Osteoblast (primary cell): Measurements from ENCODE around the gene ARL16. TPM values are rescaled to one million over a fixed set of nuclear protein-coding genes. Genes with fewer than 3 reads are reported as not detected.

ENCODE experiments used
- DNase-seq: peaks from one replicate; pipeline ENCODE4 v3.0.0; 2011; ENCODE audit warnings: low spot score, mixed read lengths; ENCODE audit not compliant: insufficient read length; ENCODE audit errors: missing footprints
- H2AFZ ChIP-seq: 2 replicates; pipeline ENCODE4 v1.6.0; 2011; ENCODE audit warnings: mild to moderate bottlenecking, low read length
- H3K27ac ChIP-seq: 2 replicates; pipeline ENCODE4 v1.5.1; 2011; ENCODE audit warnings: mild to moderate bottlenecking, low read depth, low read length, moderate library complexity
- H3K27me3 ChIP-seq: 2 replicates; pipeline ENCODE4 v1.6.0; 2012; ENCODE audit warnings: mild to moderate bottlenecking, control low read depth, inconsistent platforms, low read length, moderate library complexity; ENCODE audit not compliant: insufficient read depth
- H3K36me3 ChIP-seq: 2 replicates; pipeline ENCODE4 v1.5.1; 2011; ENCODE audit warnings: mild to moderate bottlenecking, low read length, control low read depth, moderate library complexity; ENCODE audit not compliant: insufficient read depth
- H3K4me1 ChIP-seq: 2 replicates; pipeline ENCODE4 v1.5.1; 2011; ENCODE audit warnings: mild to moderate bottlenecking, low read length, control low read depth, moderate library complexity; ENCODE audit not compliant: insufficient read depth
- H3K4me2 ChIP-seq: 2 replicates; pipeline ENCODE4 v1.6.0; 2011; ENCODE audit warnings: mild to moderate bottlenecking, low read length; ENCODE audit not compliant: insufficient read depth
- H3K4me3 ChIP-seq: fragments of 200-600 bp; sonication (generic); 3 replicates; pipeline ENCODE4 v1.5.1; 2012; ENCODE audit warnings: mild to moderate bottlenecking, low read length, inconsistent platforms; ENCODE audit not compliant: insufficient read depth
- H3K79me2 ChIP-seq: 2 replicates; pipeline ENCODE4 v1.6.0; 2012; ENCODE audit warnings: mild to moderate bottlenecking, low read length, control low read depth, inconsistent platforms; ENCODE audit not compliant: insufficient read depth
- H3K9me3 ChIP-seq: 2 replicates; pipeline ENCODE4 v1.5.1; 2011; ENCODE audit warnings: low read depth, low read length, control low read depth
- H4K20me1 ChIP-seq: 2 replicates; pipeline ENCODE4 v1.6.0; 2012; ENCODE audit warnings: mild to moderate bottlenecking, low read length, control low read depth; ENCODE audit not compliant: insufficient read depth
- total RNA-seq: library from RNA; depleted of rRNA; stranded (reverse); fragments of >200 nt; gene quantifications from 2 replicates; pipeline ENCODE4 v1.2.3, GENCODE V29; 2012
- TF ChIP-seq, protein P1 (sequence below): IDR thresholded peaks from 2 replicates; pipeline ENCODE4 v1.5.1; 2011; ENCODE audit warnings: mild to moderate bottlenecking, low read depth, low read length, moderate library complexity; ENCODE audit errors: extremely low read depth

ARL16 gene, protein sequence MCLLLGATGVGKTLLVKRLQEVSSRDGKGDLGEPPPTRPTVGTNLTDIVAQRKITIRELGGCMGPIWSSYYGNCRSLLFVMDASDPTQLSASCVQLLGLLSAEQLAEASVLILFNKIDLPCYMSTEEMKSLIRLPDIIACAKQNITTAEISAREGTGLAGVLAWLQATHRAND
- 24.5 and 26.1 TPM in 2 replicates for total RNA-seq

DNA sequence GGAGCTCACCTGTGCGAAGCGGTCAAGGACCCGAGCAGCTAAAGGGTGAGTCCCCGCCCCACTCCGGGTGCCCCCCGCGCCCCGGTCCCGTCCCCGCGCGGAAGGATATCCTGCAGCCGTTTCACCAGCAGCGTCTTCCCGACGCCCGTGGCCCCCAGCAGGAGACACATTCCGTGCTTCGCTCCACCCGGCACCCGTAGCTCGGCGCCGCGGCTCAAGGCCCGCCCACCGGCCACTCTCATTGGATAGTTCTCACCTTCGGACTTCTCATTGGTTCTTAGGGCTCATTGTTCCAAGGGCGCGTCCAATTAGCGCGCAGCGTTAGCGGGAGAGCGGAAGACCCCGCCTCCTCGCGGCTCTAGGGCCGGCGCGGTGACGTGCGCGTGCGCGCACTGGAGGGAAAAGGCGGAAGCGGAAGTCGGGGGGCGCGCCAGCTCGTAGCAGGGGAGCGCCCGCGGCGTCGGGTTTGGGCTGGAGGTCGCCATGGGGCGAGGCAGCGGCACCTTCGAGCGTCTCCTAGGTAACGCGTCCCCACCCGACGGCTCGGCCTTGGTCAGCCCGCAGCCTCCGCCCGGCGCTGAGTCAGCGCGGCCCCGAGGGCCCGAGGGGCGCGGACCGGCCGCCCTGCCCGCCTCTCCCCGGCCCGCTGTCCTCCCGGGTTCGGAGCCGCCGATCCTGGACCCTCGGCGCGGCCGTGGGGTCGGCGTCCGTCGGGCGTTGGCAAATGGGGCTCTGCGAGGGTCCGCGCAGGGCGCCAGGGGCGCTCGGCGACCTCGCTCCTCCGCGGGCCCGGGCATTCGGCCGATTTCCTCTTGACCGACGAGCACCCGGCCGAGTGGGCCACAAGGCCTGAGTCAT, at the start of gene ARL16, which contains the start of gene HGS:
ARL16 (minus strand) TSS at position 214 of the 858 bp plus-strand sequence; CDS start at position 170, 44 bp downstream.
HGS (plus strand) TSS at position 428 of the 858 bp plus-strand sequence; CDS start at position 484, 56 bp downstream.
- Histone ChIP-seq H3K9me3 (no peaks in the 10 kb centered on the region), H3K36me3 (peaks cover 40% of the 10 kb centered on the region), H3K4me2 (peak within 1 kb of the TSS; percentile 97), H2AFZ (peak within 1 kb of the TSS; percentile 78), H3K4me1 (peaks cover 23% of the 10 kb centered on the region), H3K79me2 (peaks cover 86% of the 10 kb centered on the region), H3K27ac (peak within 1 kb of the TSS; percentile 91), H4K20me1 (peaks cover 52% of the 10 kb centered on the region), H3K4me3 (peak within 1 kb of the TSS; percentile 97), H3K27me3 (no peaks in the 10 kb centered on the region)
- peak; percentile 100 for DNase-seq
- TF ChIP-seq, protein P1, sequence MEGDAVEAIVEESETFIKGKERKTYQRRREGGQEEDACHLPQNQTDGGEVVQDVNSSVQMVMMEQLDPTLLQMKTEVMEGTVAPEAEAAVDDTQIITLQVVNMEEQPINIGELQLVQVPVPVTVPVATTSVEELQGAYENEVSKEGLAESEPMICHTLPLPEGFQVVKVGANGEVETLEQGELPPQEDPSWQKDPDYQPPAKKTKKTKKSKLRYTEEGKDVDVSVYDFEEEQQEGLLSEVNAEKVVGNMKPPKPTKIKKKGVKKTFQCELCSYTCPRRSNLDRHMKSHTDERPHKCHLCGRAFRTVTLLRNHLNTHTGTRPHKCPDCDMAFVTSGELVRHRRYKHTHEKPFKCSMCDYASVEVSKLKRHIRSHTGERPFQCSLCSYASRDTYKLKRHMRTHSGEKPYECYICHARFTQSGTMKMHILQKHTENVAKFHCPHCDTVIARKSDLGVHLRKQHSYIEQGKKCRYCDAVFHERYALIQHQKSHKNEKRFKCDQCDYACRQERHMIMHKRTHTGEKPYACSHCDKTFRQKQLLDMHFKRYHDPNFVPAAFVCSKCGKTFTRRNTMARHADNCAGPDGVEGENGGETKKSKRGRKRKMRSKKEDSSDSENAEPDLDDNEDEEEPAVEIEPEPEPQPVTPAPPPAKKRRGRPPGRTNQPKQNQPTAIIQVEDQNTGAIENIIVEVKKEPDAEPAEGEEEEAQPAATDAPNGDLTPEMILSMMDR, result no peak

DNA sequence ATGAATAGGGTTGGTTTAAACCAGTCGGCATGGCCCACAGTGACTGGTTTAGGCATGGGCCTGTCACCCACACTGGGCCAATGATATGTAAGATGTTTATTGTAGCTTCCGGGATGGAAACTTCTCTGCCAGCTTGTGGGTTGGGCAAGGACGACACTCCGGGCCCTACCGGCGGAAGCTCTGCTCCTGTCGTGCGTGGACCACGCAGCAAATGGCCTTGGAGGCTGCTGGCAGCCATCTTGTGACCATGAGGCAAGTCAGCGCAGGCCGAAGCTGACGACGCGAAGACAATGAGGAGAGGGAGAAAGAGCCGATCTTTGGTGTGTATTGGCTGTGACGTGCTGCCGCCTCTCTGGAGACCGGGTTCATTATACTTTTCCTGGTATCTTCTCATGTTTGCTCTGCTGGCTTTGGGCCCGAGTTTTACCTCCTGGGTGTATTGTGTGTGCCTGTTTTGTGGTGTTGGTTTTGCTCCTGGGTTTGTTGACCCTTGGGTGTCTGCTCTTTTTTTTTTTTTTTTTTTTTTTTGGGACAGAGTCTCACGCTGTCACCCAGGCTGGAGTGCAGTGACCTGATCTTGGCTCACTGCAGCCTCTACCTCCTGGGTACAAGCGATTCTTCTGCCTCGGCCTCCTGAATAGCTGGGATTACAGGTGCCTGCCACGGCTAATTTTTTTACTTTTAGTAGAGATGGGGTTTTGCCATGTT, 43.9 kb upstream of the ARL16 start:
- Histone ChIP-seq H3K27me3 (peaks cover 8% of the 10 kb centered on the region), H3K27ac (no peak overlapping the region), H2AFZ (no peak overlapping the region), H3K9me3 (no peaks in the 10 kb centered on the region), H4K20me1 (no peaks in the 10 kb centered on the region), H3K79me2 (no peaks in the 10 kb centered on the region), H3K4me3 (no peak overlapping the region), H3K4me1 (peaks cover 21% of the 10 kb centered on the region), H3K36me3 (no peaks in the 10 kb centered on the region), H3K4me2 (no peak overlapping the region)
- TF ChIP-seq, protein P1, result no peak
- peak; percentile 51 for DNase-seq

DNA sequence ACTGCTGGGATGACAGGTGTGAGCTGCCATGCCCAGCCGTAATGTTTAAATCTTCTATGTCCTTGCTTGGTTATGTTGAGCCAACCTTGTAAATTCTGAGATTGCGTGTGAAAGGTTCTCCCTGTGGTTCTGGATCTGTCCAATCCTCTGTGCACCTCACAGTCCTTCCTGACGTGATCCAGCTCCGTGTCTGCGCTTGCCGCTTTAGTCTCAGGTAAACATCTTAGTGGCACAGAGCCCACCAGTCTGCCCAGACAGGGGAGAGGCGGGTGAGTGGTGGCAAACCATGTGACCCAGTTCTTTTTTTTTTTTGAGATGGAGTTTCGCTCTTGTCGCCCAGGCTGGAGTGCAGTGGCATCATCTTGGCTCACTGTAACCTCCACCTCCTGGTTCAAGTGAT, 42.4 kb upstream of the ARL16 start:
- TF ChIP-seq, protein P1, result no peak
- H3K9me3 ChIP-seq, result no peaks in the 10 kb centered on the region
- no peak overlapping the region for H3K4me2 ChIP-seq
- no peaks in the 10 kb centered on the region for H3K79me2 ChIP-seq
- H3K27ac ChIP-seq, result no peak overlapping the region
- H4K20me1 ChIP-seq, result no peaks in the 10 kb centered on the region
- DNase-seq, result no peak
- no peak overlapping the region for H2AFZ ChIP-seq
- H3K36me3 ChIP-seq, result no peaks in the 10 kb centered on the region
- H3K27me3 ChIP-seq, result peaks cover 8% of the 10 kb centered on the region
- H3K4me3 ChIP-seq, result no peak overlapping the region
- peaks cover 16% of the 10 kb centered on the region for H3K4me1 ChIP-seq
